Motor neuron (in vitro differentiated cells): ENCODE measurements around the gene KLRF2. TPM values are rescaled to one million over a fixed set of nuclear protein-coding genes. Genes with fewer than 3 reads are reported as not detected.

Experiments used
- ATAC-seq, 8 experiments: fragments of 200-7000 bp; cut with Tn5 transposase; replicated peaks in 6 of 8; 2 replicates each; pipeline ENCODE4 v1.8.0; 2021; ENCODE audit warnings: mild to moderate bottlenecking in 8 of 8, moderate library complexity in 8 of 8
- H3K27ac ChIP-seq, 2 donors: fragments of 250-450 bp; sonication (Bioruptor Pico); 2 replicates each; pipeline ENCODE4 v1.9.0; 2021; ENCODE audit warnings: antibody characterized with exemption in 2 of 2, mild to moderate bottlenecking in 2 of 2, moderate library complexity in 1 of 2
- H3K4me1 ChIP-seq, 2 donors: fragments of 250-450 bp; sonication (Bioruptor Pico); replicated peaks in 1 of 2; 2 replicates each; pipeline ENCODE4 v1.6.1; 2021; ENCODE audit warnings: antibody characterized with exemption in 2 of 2, mild to moderate bottlenecking in 2 of 2, moderate library complexity in 1 of 2
- H3K4me3 ChIP-seq, 5 donors: fragments of 250-450 bp; sonication (Bioruptor Pico); 2 replicates each; pipeline ENCODE4 v1.9.0; 2021; ENCODE audit warnings: antibody characterized with exemption in 5 of 5, mild to moderate bottlenecking in 5 of 5, moderate library complexity in 4 of 5
- WGBS, 10 experiments: fragments of 450-650 bp; shearing (Covaris generic); methylation state at CpG; one replicate each; pipeline ENCODE4 v1.0.0; 2022; 5-methylcytosine and 5-hydroxymethylcytosine counted together
- in situ Hi-C, 9 experiments: fragments of 400-800 bp; cut with MboI; loops; one replicate each; pipeline ENCODE4 v1.15.0; 2021; ENCODE audit warnings: low sequenced_read_pairs in 9 of 9, low pct_unique_long_range_greater_than_20kb in 2 of 9; ENCODE audit not compliant: unreplicated experiment in 9 of 9
- total RNA-seq, 8 experiments: library from RNA; unstranded; fragments of 300-600 nt; gene quantifications; 2 replicates each; pipeline versions ENCODE4 v1.2.3 to v1.2.4, GENCODE V29; 2022

Gene KLRF2
- total RNA-seq, 8 experiments from 2014 or later: not detected

DNA sequence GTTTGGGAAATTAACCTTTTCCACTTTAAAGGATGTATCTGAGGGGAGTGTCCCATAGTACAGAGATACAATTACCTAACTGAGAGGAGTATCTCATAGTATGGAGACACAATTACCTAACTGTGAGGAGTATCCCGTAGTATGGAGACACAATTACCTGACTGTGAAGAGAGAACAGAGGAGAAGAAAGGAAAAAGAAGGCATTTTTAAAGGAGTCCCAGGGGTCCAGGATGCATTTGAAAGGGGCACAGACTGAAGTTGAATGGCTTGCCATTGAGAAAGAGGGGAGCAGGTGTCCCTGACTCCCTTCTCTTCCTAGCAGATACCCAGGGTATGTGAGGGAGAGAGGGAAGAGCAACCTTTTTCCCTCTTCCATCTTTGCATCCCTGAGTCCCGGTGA lies 17.9 kb downstream of the KLRF2 start:
- no peaks in the 10 kb centered on the region for H3K4me1 ChIP-seq

GRCh38 chr12:9900930-9901329 lies 19.6 kb downstream of the KLRF2 start:
- in situ Hi-C loops: no loop called here
- H3K4me1 ChIP-seq: no peaks in the 10 kb centered on the region
- H3K4me3 ChIP-seq: no peak overlapping the region
- no peak for ATAC-seq
- 28 to 100% (median 81%) methylated on average over 1 to 2 of the region's 2 CpGs for WGBS, 10 experiments
- no peak overlapping the region for H3K27ac ChIP-seq

More for the DNA sequence above, 17.9 kb downstream of the KLRF2 start:
- H3K27ac ChIP-seq: no peak overlapping the region
- ATAC-seq: no peak
- 40 to 100% (median 88%) methylated on average over 1 to 2 of the region's 2 CpGs; no CpG with 5 or more reads in 3 of the 10 experiments for WGBS, 10 experiments
- no peak overlapping the region for H3K4me3 ChIP-seq
- in situ Hi-C loops: no loop called here

DNA sequence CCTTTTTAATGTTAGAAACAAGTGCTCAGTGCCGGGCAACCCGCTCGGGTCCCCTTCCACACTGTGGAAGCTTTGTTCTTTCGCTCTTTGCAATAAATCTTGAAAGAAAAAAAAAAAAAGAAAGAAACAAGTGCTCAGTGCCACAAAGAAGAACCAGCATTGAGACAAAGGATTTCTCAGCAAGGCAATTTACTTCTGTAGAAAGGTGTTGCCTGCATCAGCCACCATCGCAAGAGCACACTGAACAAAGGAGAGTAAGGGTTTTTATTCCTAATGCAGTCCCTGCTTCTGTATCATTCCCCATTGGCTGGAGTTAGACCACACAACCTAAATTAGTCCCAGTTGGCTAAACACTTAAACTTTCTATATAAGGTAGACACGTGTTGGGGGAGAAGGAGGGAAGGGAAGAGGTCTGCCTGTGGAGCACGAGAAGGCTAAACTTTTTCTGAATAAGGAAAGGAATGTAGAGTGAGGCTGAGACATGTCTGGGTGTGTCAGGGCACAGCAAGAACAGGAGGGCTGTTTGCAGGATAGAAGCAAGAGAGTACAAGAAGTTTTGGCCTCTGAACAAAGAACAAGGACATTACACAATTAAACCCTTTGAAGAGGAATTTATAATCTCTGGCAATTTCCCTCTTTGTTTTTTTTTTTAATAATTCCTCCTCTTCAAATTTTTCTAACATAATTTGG lies 21.4 kb downstream of the KLRF2 start:
- H3K4me1 ChIP-seq: no peaks in the 10 kb centered on the region
- in situ Hi-C loops: no loop called here
- no peak overlapping the region for H3K4me3 ChIP-seq
- WGBS, 10 experiments: 17 to 100% (median 82%) methylated on average over 1 to 7 of the region's 7 CpGs; no CpG with 5 or more reads in 2 of the 10 experiments
- H3K27ac ChIP-seq: no peak overlapping the region
- no peak for ATAC-seq

DNA sequence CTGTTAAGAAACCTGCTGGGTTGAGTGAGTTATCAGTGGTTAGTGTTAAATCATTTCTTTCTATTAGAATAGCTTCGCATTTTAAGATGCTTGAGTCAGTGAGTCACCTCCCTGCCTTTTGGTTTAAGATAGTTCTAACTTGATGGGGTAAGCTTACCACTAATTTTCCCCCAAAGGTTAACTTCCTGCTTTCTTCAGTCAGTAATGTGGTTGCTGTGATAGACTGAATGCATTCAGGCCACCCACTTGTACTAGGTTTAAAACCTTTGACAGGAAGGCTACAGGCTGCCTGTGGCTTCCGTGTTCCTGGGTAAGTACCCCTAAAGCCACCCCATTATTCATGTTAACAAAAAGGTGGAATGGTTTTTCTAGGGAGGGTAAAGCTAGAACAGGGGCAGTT lies 25.6 kb downstream of the KLRF2 start:
- H3K4me1 ChIP-seq: no peaks in the 10 kb centered on the region
- 17 to 94% (median 80%) methylated on average over 1 to 2 of the region's 2 CpGs; no CpG with 5 or more reads in 3 of the 10 experiments for WGBS, 10 experiments
- in situ Hi-C loops: no loop called here
- no peak overlapping the region for H3K4me3 ChIP-seq
- no peak overlapping the region for H3K27ac ChIP-seq
- no peak for ATAC-seq

- no peak overlapping the region for H3K4me3 ChIP-seq
- in situ Hi-C loops: no loop called here
- ATAC-seq: no peak
Measured at GRCh38 chr12:9907769-9908168, 26.5 kb downstream of the KLRF2 start.

DNA sequence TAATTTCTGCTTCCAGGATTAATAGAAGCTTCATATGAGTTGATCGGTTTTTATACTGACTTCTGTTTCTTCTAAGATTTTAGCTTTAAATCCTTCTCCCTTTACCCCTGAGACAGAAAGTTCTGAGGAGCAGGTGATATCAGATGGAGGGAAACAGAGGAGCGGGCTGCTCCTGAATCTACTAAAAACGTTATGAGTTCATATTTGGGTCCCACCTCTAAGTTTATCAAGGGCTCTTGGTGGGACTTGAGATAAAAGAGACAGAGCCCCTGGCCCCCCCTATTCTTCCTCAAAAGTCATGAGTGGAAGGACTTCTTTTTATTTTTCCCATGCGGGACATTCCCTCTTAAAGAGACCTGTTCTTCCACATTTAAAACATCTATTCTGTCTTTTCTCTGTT lies 27.1 kb downstream of the KLRF2 start:
- no peak overlapping the region for H3K4me3 ChIP-seq
- ATAC-seq: no peak
- no peak overlapping the region for H3K27ac ChIP-seq
- 42 to 100% (median 80%) methylated on average over 1 to 4 of the region's 4 CpGs; no CpG with 5 or more reads in 2 of the 10 experiments for WGBS, 10 experiments
- in situ Hi-C loops: no loop called here
- H3K4me1 ChIP-seq: no peaks in the 10 kb centered on the region

More at GRCh38 chr12:9907769-9908168, 26.5 kb downstream of the KLRF2 start:
- H3K27ac ChIP-seq: no peak overlapping the region
- H3K4me1 ChIP-seq: no peaks in the 10 kb centered on the region
- WGBS, 10 experiments: 40 to 95% (median 72%) methylated on average over 2 to 7 of the region's 7 CpGs; no CpG with 5 or more reads in 1 of the 10 experiments

DNA sequence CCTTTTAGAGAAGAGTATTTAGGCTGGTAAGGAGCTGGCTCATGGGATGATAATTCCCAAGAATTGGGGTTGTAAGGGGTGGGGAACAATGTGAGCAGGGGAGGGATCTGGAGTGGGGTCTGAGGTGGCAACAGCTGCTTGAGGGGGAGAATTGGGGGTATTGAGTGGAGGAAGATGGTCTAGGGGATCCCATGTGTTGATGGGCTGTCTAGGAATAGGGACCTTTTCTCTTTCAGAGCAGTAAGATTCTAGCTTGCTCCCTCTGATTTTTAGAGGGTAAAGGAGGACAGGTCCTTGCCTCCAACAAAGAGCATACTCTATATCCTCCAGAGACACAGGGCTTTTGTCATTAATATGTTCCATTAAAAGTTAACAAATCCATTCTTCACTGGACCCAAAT lies 28.4 kb downstream of the KLRF2 start:
- Histone ChIP-seq H3K4me3 (no peak overlapping the region), H3K4me1 (no peaks in the 10 kb centered on the region), H3K27ac (no peak overlapping the region)
- in situ Hi-C loops: no loop called here
- ATAC-seq: no peak

DNA sequence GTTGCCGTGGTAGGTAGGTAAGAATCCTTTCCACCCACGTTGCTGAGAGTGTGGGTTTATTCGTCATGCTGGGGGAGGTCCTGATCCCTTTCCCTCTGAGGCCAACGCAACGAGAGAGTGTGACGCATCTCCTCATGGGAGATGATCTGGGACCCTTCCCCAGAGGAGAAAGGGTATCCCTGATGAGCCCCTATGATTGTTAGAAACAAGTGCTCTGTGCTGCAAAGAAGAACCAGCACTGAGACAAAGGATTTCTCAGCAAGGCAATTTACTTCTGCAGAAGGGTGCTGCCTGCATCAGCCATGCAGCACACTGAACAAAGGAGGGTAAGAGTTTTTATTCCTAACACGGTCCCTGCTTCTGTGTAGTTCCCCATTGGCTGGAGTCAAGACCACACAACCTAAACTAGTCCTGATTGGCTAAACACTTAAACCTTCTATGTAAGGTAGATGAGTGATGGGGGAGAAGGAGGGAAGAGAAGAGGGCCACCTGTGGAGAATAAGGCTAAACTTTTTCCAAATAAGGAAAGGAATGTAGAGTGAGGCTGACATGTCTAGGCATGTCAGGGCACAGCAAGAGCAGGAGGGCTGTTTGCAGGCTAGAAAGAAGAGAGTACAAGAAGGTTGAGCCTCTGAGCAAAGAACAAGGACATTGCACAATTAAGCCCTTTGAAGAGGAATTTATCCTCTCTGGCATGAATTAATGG lies 29.6 kb downstream of the KLRF2 start:
- H3K4me1 ChIP-seq: no peaks in the 10 kb centered on the region
- in situ Hi-C loops: no loop called here
- ATAC-seq: peak in 2 of 8 experiments; percentile 34 to 35
- 17 to 87% (median 58%) methylated on average over 1 to 5 of the region's 7 CpGs; no CpG with 5 or more reads in 1 of the 10 experiments for WGBS, 10 experiments
- H3K27ac ChIP-seq: no peak overlapping the region
- no peak overlapping the region for H3K4me3 ChIP-seq

GRCh38 chr12:9911708-9912107 lies 30.4 kb downstream of the KLRF2 start:
- in situ Hi-C loops: no loop called here
- no peak overlapping the region for H3K4me3 ChIP-seq
- no peak overlapping the region for H3K27ac ChIP-seq

DNA sequence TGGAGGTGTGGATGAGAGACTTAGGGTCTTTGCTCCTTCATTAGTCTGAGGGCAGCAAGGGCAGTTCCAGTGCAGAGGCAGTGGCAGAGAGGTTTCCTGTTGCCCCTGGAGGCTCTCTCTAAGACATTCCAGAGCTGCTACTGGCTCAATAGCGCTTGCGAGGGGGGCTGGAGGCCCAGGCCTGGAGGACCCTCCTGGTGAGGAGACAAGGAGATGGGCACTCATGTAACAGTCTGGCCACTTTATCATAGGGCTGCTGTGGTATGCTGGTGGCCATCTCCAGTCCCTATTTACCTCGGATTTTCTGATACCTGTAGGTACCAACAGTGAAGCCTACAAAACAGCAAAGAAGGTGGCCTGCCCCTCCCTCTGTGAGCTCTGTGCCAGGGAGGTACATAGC lies 38.2 kb downstream of the KLRF2 start:
- Histone ChIP-seq H3K4me1 (no peaks in the 10 kb centered on the region), H3K27ac (no peak overlapping the region), H3K4me3 (no peak overlapping the region)
- 0 to 86% methylated on average over 1 to 2 of the region's 3 CpGs; no CpG with 5 or more reads in 8 of the 10 experiments for WGBS, 10 experiments
- ATAC-seq: no peak
- in situ Hi-C loops: no loop called here

More at GRCh38 chr12:9911708-9912107, 30.4 kb downstream of the KLRF2 start:
- no peaks in the 10 kb centered on the region for H3K4me1 ChIP-seq
- ATAC-seq: no peak

DNA sequence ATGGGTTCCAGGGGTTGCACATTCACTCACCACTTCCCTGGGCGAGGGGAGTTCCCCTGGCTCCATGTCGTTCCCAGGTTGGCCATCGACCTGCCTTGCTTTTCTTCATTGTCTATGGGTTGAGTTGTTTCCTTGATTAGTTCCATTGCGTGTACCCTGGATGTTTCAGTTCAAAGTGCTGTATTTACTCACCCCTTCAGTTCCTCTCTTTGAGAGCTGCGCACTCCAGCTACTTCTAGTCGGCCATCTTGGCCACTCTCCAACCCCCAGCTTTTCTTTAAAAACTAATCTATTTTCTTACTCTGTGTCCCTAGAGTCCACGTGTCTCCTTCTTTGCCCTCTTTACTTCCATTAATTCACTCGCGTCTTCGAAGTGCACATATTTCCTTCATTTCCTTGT lies 39.2 kb downstream of the KLRF2 start:
- 46 to 100% (median 92%) methylated on average over 2 to 8 of the region's 10 CpGs; no CpG with 5 or more reads in 1 of the 10 experiments for WGBS, 10 experiments
- H3K27ac ChIP-seq: no peak overlapping the region
- no peak for ATAC-seq
- H3K4me1 ChIP-seq: no peaks in the 10 kb centered on the region
- no peak overlapping the region for H3K4me3 ChIP-seq
- in situ Hi-C loops: no loop called here

GRCh38 chr12:9922429-9922828 lies 41.1 kb downstream of the KLRF2 start:
- no peak overlapping the region for H3K27ac ChIP-seq
- ATAC-seq: no peak
- in situ Hi-C loops: no loop called here
- no peak overlapping the region for H3K4me3 ChIP-seq
- H3K4me1 ChIP-seq: no peaks in the 10 kb centered on the region
- 46 to 100% (median 86%) methylated on average over 1 of the region's 1 CpG; no CpG with 5 or more reads in 1 of the 10 experiments for WGBS, 10 experiments

- in situ Hi-C loops: loop anchor here in 3 of 9 experiments (25.0 kb wide), 2 partner anchors 114 to 211 kb away; partner anchors contain the start of gene CLEC7A (in 2 of the 3)
- 0 to 46% (median 28%) methylated on average over 1 to 5 of the region's 5 CpGs; no CpG with 5 or more reads in 2 of the 10 experiments for WGBS, 10 experiments
- no peak overlapping the region for H3K27ac ChIP-seq
- H3K4me3 ChIP-seq: no peak overlapping the region
- peak in 4 of 8 experiments; percentile 24 to 73 (median 63) for ATAC-seq
- no peaks in the 10 kb centered on the region for H3K4me1 ChIP-seq
Measured at GRCh38 chr12:9925705-9926393, 44.6 kb downstream of the KLRF2 start.
